HepG2 (cell line): Measurements from ENCODE around the gene ST6GALNAC2. TPM values are rescaled to one million over a fixed set of nuclear protein-coding genes. Genes with fewer than 3 reads are reported as not detected.
A peak's percentile ranks its signal among the peaks of the same experiment; 100 is the strongest.

Experiments
- AGO2 ChIP-seq: fragments of 200-400 bp; formaldehyde crosslinking; optimal IDR thresholded peaks from 2 replicates; pipeline ENCODE3; 2017; ENCODE audit warnings: mild to moderate bottlenecking, low read depth, low read length, moderate library complexity
- CBX5 ChIP-seq: sonication (generic); formaldehyde crosslinking; IDR thresholded peaks from 2 replicates; pipeline ENCODE4 v1.4.0; 2020; ENCODE audit warnings: missing genetic modification reagents, borderline replicate concordance
- CREM ChIP-seq, 2 experiments: sonication (generic) in 1 of 2; formaldehyde crosslinking in 1 of 2; IDR thresholded peaks; 2 replicates each; pipeline versions ENCODE4 v1.4.0 to v1.6.1; 2016 to 2020; ENCODE audit warnings: antibody characterized with exemption in 1 of 2, mild to moderate bottlenecking in 1 of 2, missing genetic modification reagents in 1 of 2
- KIAA2018 ChIP-seq: sonication (generic); formaldehyde crosslinking; IDR thresholded peaks from 2 replicates; pipeline ENCODE4 v1.5.0; 2020; ENCODE audit warnings: mild to moderate bottlenecking, missing genetic modification reagents, borderline replicate concordance
- MED8 ChIP-seq: sonication (generic); formaldehyde crosslinking; IDR thresholded peaks from 2 replicates; pipeline ENCODE4 v1.8.1; 2023; ENCODE audit warnings: mild to moderate bottlenecking, missing genetic modification reagents; ENCODE audit not compliant: insufficient replicate concordance
- MTF1 ChIP-seq: sonication (generic); formaldehyde crosslinking; IDR thresholded peaks from 2 replicates; pipeline ENCODE4 v1.5.0; 2020; ENCODE audit warnings: missing genetic modification reagents
- ONECUT2 ChIP-seq: sonication (generic); formaldehyde crosslinking; IDR thresholded peaks from 2 replicates; pipeline ENCODE4 v1.4.0; 2020; ENCODE audit warnings: missing genetic modification reagents
- PAF1 ChIP-seq: IDR thresholded peaks from 2 replicates; pipeline ENCODE4 v1.6.1; 2016; ENCODE audit warnings: missing genetic modification reagents, missing compliant biosample characterization
- SATB2 ChIP-seq: sonication (generic); formaldehyde crosslinking; IDR thresholded peaks from 2 replicates; pipeline ENCODE4 v1.5.0; 2020; ENCODE audit warnings: missing genetic modification reagents
- SPEN ChIP-seq: sonication (generic); formaldehyde crosslinking; IDR thresholded peaks from 2 replicates; pipeline ENCODE4 v1.5.1; 2020; ENCODE audit warnings: low read depth, mild to moderate bottlenecking, missing genetic modification reagents
- TBL1XR1 ChIP-seq: fragments of 150-350 bp; IDR thresholded peaks from 2 replicates; pipeline ENCODE4 v1.6.1; 2014; ENCODE audit warnings: borderline replicate concordance, low read length; ENCODE audit not compliant: partially characterized antibody
- TCF7L2 ChIP-seq: IDR thresholded peaks from 2 replicates; pipeline ENCODE4 v1.6.1; 2011; ENCODE audit warnings: mild to moderate bottlenecking, low read depth, low read length, moderate library complexity
- TEAD2 ChIP-seq: sonication (generic); formaldehyde crosslinking; IDR thresholded peaks from 2 replicates; pipeline ENCODE4 v1.9.0; 2021; ENCODE audit warnings: missing genetic modification reagents
- XBP1 ChIP-seq: sonication (generic); formaldehyde crosslinking; IDR thresholded peaks from 2 replicates; pipeline ENCODE4 v1.5.0; 2020; ENCODE audit warnings: missing genetic modification reagents
- ZNF784 ChIP-seq: sonication (generic); formaldehyde crosslinking; IDR thresholded peaks from 2 replicates; pipeline ENCODE4 v1.5.1; 2020; ENCODE audit warnings: missing genetic modification reagents, mild to moderate bottlenecking, borderline replicate concordance
- polyA plus RNA-seq, 8 experiments: library from polyadenylated mRNA; depleted of rRNA in 3 of 8; stranded (reverse) in 7 of 8; unstranded in 1 of 8; fragments of >200 nt; fragmentation: Illumina TruSeq in 4 of 8; extraction: Trizol in 4 of 8; gene quantifications; 2 replicates each; pipeline versions ENCODE4 v1.2.1 to v1.2.3, GENCODE V29; 2011 to 2016; ENCODE audit warnings: low read depth in 4 of 8, missing spikeins in 1 of 8, mixed read lengths in 1 of 8; ENCODE audit not compliant: insufficient read depth in 1 of 8
- total RNA-seq, 5 experiments: library from RNA; depleted of rRNA; stranded (reverse); fragments of >200 nt; fragmentation: Illumina TruSeq; extraction: Trizol; gene quantifications; 2 replicates each; pipeline ENCODE4 v1.2.3, GENCODE V29; 2016; ENCODE audit warnings: low read depth in 1 of 5
- TF ChIP-seq, protein P1 (sequence below): sonication (generic); formaldehyde crosslinking; IDR thresholded peaks from 2 replicates; pipeline ENCODE4 v1.5.1; 2020; ENCODE audit warnings: mild to moderate bottlenecking, missing genetic modification reagents, moderate library complexity

Gene ST6GALNAC2
- total and polyA plus RNA-seq, 2 of the 13 experiments (the other 11 are each of a cell fraction or from before 2014, with no cell fraction given) = 0.12 to 0.49 TPM

- TF ChIP-seq, protein P1, sequence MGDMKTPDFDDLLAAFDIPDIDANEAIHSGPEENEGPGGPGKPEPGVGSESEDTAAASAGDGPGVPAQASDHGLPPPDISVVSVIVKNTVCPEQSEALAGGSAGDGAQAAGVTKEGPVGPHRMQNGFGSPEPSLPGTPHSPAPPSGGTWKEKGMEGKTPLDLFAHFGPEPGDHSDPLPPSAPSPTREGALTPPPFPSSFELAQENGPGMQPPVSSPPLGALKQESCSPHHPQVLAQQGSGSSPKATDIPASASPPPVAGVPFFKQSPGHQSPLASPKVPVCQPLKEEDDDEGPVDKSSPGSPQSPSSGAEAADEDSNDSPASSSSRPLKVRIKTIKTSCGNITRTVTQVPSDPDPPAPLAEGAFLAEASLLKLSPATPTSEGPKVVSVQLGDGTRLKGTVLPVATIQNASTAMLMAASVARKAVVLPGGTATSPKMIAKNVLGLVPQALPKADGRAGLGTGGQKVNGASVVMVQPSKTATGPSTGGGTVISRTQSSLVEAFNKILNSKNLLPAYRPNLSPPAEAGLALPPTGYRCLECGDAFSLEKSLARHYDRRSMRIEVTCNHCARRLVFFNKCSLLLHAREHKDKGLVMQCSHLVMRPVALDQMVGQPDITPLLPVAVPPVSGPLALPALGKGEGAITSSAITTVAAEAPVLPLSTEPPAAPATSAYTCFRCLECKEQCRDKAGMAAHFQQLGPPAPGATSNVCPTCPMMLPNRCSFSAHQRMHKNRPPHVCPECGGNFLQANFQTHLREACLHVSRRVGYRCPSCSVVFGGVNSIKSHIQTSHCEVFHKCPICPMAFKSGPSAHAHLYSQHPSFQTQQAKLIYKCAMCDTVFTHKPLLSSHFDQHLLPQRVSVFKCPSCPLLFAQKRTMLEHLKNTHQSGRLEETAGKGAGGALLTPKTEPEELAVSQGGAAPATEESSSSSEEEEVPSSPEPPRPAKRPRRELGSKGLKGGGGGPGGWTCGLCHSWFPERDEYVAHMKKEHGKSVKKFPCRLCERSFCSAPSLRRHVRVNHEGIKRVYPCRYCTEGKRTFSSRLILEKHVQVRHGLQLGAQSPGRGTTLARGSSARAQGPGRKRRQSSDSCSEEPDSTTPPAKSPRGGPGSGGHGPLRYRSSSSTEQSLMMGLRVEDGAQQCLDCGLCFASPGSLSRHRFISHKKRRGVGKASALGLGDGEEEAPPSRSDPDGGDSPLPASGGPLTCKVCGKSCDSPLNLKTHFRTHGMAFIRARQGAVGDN (CRISPR knock-in tag) = peak; percentile 73
- TF ChIP-seq CREM (IDR thresholded peaks at IDR 0.05) (no peak), CREM (CRISPR knock-in tag; IDR thresholded peaks at IDR 0.05) (no peak), ONECUT2 (CRISPR knock-in tag) (no peak), KIAA2018 (no peak), XBP1 (no peak), SPEN (CRISPR knock-in tag) (no peak), CBX5 (CRISPR knock-in tag) (no peak), PAF1 (CRISPR knock-in tag) (no peak), TEAD2 (CRISPR knock-in tag) (no peak), TCF7L2 (no peak), ZNF784 (CRISPR knock-in tag) (peak; percentile 75), SATB2 (CRISPR knock-in tag) (no peak), TBL1XR1 (no peak), MTF1 (no peak), AGO2 (no peak), MED8 (no peak)
Measured at GRCh38 chr17:76585649-76586593, at the start of gene ST6GALNAC2 (continued).
